GM21619 (cell line): ENCODE measurements around the gene ANXA11.
A peak's percentile ranks its signal among the peaks of the same experiment; 100 is the strongest.

Experiments
- ATAC-seq: cut with Tn5 transposase; IDR thresholded peaks from one replicate; pipeline ENCODE4 v1.9.1; 2021; ENCODE audit not compliant: unreplicated experiment

The ANXA11 gene

GRCh38 chr10:80191589-80192270 is 13.6 kb downstream of the ANXA11 start:
- ATAC-seq, result no peak

GRCh38 chr10:80188713-80189112 is 16.6 kb downstream of the ANXA11 start:
- no peak for ATAC-seq

GRCh38 chr10:80187465-80188409 is 17.6 kb downstream of the ANXA11 start:
- peak; percentile 87 for ATAC-seq

GRCh38 chr10:80187060-80187459 is 18.3 kb downstream of the ANXA11 start:
- no peak for ATAC-seq

GRCh38 chr10:80186364-80187012 is 18.8 kb downstream of the ANXA11 start:
- ATAC-seq, result no peak

- no peak for ATAC-seq
Measured at GRCh38 chr10:80185578-80186299, 19.6 kb downstream of the ANXA11 start.

DNA sequence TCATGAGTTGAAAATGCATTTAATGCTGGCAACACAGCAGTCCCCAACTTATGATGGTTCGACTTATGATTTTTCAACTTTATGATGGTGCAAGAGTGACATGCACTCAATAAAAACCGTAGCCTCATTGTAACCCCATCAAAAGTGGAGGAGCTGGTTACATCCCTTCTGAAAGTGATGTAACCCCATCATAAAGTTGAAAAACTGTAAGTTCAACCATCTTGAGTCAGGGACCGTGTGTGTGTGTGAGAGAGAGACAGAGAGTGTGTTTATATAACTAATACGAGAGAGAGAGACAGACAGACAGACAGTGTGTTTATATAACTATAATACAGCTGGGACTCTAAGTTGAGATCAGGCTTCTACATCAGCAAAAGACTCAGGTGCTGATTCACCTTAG is 21.0 kb downstream of the ANXA11 start:
- no peak for ATAC-seq

DNA sequence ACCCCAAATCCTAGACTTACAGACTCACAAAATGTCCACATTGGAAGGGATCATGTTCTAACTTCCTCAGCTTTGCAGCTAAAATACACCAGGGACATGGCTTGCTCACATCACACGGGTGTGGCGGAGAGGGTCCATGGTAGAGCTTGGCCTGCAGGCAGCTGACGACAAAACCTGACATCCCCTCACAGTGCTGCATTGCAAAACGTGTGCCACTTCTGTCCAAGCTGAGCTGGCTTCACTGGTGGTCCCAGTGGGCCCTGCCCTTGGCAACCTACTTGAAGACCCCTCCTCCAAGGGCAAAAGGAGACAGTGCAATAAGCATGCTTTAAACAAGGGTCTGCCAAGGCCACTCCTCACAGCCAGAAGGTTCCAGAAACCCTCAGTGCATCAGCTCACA is 21.9 kb downstream of the ANXA11 start:
- no peak for ATAC-seq

GRCh38 chr10:80182986-80183385 is 22.4 kb downstream of the ANXA11 start:
- no peak for ATAC-seq

DNA sequence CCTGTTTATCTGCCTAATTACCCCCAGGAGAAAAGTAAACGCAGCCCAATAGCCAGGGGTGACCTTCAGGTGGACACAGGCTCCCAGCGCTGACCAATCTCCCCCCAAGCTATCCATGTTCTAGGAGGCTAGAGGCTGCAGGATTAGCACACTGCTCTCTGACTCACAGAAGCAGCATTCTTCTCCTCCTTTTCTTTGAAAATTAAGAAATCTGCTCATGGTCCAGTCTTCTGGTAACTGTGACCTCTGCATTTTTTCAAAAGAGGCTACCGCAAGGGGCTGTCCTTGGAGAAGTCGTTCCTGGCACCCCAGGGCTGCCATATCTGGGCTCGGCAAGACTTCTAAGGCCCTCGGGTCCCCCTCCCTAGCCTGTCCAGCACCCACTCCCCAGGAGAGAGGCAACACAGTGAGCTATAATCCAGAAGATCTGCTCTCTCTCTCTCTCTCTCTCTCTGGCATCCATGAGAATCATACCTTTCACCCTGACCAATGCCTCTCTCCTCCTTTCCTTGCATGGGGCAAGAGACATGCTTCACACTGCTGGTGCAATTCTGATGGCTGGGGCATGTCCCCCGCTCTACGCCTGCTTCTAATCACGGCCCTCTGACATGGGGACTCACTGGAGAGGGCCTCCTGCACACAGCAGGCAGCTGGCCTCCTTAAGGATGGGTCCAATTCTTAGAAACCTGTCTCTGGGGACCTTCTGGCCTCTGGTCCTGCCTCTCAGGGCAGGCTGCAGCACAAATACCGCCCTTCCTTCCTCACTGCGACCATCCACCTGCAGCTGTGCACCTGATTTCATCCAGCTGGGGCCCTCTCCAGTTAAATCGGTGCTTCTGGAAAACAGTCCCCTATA is 27.3 kb downstream of the ANXA11 start:
- ATAC-seq, result no peak

GRCh38 chr10:80176526-80176925 is 28.8 kb downstream of the ANXA11 start:
- ATAC-seq, result no peak

DNA sequence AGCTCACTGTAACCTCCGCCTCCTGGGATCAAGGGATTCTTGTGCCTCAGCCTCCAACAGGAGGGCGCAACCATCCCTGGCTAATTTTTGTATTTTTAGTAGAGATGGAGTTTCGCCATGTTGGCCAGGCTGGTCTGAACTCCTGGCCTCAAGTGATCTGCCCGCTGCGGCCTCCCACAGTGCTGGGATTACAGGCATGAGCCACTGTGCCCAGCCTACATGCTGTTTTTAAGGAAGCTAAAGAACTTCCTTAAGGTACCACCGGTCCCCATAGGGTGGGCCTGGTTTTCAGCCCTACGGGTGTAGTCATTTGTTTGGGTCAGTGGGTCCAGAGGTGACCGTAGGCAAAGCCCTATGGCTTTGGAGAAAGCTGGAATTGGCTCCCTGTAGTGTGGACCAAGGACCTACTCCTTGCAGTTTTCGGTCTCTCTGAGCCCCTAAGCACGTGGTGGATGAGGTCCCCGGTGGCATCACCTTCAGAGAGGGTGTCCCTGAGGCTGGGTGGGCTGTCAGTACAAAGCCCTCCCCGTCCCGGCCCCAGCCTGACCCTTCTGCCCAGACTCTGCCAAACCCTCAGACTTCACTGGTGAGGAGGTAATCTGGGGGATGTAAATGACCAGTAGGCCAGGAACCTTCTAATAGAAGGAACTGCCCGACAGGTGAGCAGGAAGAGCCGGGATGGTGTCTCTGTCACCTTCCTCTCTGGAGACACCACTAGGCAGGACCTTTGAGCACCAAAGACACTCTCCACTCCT is 30.5 kb downstream of the ANXA11 start:
- no peak for ATAC-seq

- ATAC-seq, result no peak
Measured at GRCh38 chr10:80173466-80173865, 31.9 kb downstream of the ANXA11 start.

DNA sequence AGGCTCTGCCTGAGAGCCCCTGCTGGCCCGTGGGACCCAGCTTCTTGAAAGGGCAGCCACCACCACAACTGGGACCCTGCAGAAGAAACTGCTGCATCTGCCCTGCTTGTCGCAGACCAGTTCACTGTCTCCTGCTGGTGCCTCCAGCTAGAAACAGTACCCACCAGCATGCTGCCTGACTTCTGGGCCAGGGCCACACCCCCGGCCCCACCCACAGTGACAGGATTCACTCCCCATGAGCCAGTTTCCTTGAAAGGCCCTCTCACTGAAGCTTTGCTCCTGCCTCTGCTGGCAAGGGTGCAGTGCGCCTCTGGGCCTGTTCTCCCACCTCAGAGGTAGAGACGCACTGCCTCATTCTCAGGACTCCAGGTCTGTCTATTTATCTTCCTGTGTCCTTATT is 32.4 kb downstream of the ANXA11 start:
- ATAC-seq, result no peak

DNA sequence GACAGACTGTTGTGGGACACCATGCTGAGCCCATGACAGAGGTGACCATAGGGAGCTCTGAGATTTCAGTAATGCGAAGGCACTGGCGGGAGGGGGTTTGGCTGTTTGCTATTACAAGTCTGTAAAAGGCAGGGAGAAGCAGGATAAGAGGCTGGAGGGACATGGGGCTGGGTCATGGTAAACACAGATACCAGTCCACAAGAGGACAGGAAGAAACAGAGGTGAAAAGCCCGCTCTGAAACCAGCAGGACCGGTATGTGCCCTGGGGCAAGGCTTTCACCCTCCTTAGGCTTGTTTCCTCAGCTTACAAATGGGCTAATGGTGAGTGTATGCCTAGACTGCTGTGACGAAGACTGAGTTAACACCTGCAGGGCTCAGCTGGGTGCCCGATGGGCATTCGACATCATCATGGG is 34.1 kb downstream of the ANXA11 start:
- ATAC-seq, result no peak

- no peak for ATAC-seq
Measured at GRCh38 chr10:80170641-80171040, 34.7 kb downstream of the ANXA11 start.

GRCh38 chr10:80170026-80170425 is 35.3 kb downstream of the ANXA11 start:
- ATAC-seq, result no peak

DNA sequence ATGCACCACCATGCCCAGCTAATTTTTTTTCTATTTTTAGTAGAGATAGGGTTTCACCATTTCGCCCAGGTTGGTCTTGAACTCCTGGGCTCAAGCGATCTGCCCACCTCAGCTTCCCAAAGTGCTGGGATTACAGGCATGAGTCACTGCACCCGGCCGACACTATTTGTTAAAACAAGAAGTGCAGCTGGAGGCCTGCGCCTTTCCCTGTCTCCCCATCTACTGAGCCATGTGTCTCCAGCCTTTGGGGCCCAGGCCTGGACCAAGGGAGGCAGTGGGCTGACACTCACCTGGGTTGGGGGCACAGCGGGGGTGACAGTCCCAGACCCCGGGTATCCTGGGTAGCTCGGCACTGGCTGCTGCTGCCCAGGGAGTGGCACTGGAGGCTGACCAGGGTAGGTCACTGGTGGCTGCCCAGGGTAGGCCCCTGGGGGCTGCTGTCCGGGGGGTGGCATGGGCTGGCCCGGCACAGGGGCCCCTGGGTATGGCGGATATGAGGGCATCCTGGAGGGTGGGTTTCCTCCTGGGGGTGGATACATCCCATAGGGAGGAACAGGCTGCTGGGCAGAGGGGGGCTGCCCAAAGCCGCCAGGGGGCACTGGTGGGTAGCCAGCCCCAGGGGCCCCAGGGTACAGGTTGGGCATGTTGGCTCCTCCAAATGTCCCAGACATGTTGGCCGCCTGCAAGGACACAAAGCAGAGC is 36.5 kb downstream of the ANXA11 start:
- no peak for ATAC-seq

GRCh38 chr10:80168162-80168511 is 37.2 kb downstream of the ANXA11 start:
- no peak for ATAC-seq
